ENCODE results near the gene BRD7. TPM values are rescaled to one million over a fixed set of nuclear protein-coding genes. Genes with fewer than 3 reads are reported as not detected.

BRD7 gene
- total RNA-seq, 3 donors from 2014 or later = 50.8 to 79.6 (median 56.1) TPM

DNA sequence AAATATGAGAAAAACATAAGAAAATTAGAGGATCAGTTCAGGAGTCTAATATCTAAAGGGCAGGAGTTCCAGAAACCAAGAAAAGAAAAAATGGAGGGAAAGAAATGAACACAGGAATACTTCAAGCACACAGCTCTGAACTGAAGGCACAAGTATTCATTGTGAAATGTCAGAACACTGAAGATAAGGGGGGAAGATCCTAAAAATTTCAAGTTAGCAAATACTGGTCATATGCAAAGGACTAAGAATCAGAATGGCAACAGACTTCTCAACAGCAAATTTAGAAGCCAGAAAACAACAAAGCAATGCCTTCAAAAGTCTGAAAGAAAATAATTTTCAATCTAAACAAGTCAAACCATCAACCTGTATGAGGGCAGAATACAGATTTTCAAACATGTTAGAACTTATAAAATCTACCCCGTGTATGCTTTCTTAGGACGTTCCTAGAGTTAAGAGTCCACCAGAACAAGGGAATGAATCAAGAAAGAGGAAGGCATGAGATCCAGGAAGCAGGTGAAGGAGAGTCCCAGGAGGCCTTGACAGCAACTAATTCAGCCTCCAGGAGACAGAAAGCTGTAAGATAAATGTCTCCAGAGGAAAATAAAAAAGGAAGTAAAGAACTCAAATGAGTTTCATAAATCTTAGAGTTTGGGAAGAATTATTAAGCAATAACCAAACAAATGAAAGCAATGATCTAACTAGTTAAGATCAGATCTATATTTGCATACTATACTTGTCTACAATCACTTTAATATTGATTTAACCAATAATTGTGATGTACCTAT is 2.8 kb downstream of the BRD7 start:
- no peak overlapping the region for H3K4me3 ChIP-seq
- TF ChIP-seq, protein P1, sequence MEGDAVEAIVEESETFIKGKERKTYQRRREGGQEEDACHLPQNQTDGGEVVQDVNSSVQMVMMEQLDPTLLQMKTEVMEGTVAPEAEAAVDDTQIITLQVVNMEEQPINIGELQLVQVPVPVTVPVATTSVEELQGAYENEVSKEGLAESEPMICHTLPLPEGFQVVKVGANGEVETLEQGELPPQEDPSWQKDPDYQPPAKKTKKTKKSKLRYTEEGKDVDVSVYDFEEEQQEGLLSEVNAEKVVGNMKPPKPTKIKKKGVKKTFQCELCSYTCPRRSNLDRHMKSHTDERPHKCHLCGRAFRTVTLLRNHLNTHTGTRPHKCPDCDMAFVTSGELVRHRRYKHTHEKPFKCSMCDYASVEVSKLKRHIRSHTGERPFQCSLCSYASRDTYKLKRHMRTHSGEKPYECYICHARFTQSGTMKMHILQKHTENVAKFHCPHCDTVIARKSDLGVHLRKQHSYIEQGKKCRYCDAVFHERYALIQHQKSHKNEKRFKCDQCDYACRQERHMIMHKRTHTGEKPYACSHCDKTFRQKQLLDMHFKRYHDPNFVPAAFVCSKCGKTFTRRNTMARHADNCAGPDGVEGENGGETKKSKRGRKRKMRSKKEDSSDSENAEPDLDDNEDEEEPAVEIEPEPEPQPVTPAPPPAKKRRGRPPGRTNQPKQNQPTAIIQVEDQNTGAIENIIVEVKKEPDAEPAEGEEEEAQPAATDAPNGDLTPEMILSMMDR (IDR thresholded peaks at IDR 0.05) = no peak
- no peaks in the 10 kb centered on the region for H3K36me3 ChIP-seq (ENCODE audit: low read depth)
- no peaks in the 10 kb centered on the region for H3K9me3 ChIP-seq
- no peaks in the 10 kb centered on the region for H3K4me1 ChIP-seq (ENCODE audit: low read depth)
- DNase-seq (no peak), ATAC-seq (no peak)
- intact Hi-C loops (cut with DNase I, micrococcal nuclease) = loop anchor here in 1 of 2 donors (5.0 kb wide), 1 partner anchor 299 kb away; the partner anchor contains the start of gene HEATR3

DNA sequence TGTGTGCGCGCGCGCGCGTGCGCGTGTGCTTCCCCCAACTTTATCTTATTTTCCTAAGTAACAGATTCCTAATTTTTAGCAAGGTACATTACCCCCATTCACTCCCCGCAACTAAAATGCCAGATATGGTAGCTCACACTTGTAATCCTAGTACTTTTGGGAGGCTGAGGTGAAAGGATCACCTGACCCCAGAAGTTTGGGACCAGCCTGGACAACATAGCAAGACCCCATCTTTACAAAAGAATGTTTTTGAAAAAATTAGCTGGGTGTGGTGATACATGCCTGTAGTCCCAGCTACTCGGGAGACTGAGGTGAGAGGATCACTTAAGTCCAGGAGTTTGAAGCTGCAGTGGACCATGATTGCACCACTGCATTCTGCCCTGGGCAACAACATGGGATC is 5.1 kb downstream of the BRD7 start:
- H3K4me3 ChIP-seq = no peak overlapping the region
- DNase-seq (no peak), ATAC-seq (no peak)
- TF ChIP-seq, protein P1 (IDR thresholded peaks at IDR 0.05) = no peak
- no peaks in the 10 kb centered on the region for H3K9me3 ChIP-seq
- intact Hi-C loops (cut with DNase I, micrococcal nuclease) = no loop called here
- no peaks in the 10 kb centered on the region for H3K4me1 ChIP-seq (ENCODE audit: low read depth)
- H3K36me3 ChIP-seq (ENCODE audit: low read depth) = no peaks in the 10 kb centered on the region

DNA sequence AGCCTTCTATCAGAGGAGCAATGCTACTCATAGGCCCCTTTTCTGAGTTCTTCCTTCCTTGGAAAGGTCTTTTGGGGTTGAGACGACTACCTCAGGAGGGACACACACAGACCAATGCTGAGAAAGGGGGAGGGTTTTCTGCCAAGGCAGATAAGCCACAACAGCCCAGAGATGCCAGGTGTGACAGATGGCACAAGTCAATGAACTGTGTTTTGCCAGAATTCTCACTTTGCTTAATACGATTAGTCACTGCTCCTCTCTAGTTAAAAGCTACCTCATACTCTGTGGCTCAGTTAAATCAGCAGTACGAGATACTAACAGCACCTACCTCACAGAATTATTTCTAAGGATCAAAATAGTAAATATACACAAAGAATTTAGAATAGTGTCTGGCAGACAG is 8.0 kb downstream of the BRD7 start:
- Histone ChIP-seq H3K4me3 (no peak overlapping the region), H3K9me3 (no peaks in the 10 kb centered on the region), H3K36me3 (ENCODE audit: low read depth) (no peaks in the 10 kb centered on the region), H3K4me1 (ENCODE audit: low read depth) (no peaks in the 10 kb centered on the region)
- TF ChIP-seq, protein P1 (IDR thresholded peaks at IDR 0.05) = no peak
- intact Hi-C loops (cut with DNase I, micrococcal nuclease) = no loop called here
- ATAC-seq (no peak), DNase-seq (no peak)

DNA sequence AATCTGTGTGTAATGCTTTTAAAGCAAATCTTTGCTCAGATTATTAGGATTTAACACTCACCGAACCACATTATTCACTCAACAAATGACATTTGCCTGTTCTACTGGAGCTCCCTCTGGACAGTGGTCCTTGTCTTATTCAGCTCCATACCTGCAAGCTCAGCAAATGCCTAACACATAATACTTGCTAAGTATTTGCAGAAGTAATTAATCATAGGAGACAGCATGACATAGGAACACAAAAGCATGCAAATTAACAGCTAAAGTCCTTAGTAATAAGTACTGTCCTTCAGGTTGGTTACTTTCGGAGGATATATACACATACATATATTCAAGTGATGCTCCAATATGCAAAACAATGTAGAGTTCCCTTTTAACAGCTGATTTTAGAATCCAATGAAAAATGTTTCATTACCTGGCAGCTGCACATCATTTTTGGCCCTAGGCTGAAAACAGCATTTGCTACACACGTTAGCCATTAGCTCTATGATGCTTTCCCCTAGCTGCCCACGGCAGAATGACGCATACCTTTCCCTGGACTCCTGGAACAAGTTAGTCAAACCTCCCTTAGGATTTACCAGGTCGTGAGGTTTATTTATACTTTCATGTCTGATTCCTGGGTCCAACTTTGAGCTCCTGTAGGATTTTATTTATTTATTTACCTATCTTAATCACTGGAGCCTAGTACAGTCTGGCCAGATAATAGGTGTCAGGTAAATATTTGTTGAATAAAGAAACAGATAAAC is 8.6 kb downstream of the BRD7 start:
- no peak for DNase-seq
- Histone ChIP-seq H3K9me3 (no peaks in the 10 kb centered on the region), H3K4me3 (no peak overlapping the region), H3K36me3 (ENCODE audit: low read depth) (no peaks in the 10 kb centered on the region), H3K4me1 (ENCODE audit: low read depth) (no peaks in the 10 kb centered on the region)
- intact Hi-C loops (cut with DNase I, micrococcal nuclease) = no loop called here
- TF ChIP-seq, protein P1 (IDR thresholded peaks at IDR 0.05) = no peak
- ATAC-seq = no peak

DNA sequence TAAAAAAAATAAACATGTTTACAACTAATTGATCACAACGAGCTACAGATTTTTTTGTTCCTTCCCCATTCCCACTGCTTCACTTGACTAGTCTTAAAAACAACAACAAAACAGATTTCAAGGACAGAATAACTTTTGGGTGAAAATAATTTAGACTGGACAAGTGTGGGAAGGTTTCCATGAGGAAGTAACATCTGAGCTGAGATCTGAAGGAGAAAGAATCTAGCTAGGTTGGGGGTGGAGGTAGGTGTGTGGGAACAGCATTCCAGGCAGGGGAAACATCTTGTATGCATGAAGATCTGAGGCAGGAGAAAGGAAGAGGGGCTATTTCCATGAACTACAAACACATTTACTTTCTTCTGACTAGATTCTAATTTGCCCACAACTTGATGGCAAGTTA is 9.2 kb downstream of the BRD7 start:
- intact Hi-C loops (cut with DNase I, micrococcal nuclease) = no loop called here
- Histone ChIP-seq H3K9me3 (no peaks in the 10 kb centered on the region), H3K4me1 (ENCODE audit: low read depth) (no peaks in the 10 kb centered on the region), H3K4me3 (no peak overlapping the region), H3K36me3 (ENCODE audit: low read depth) (no peaks in the 10 kb centered on the region)
- ATAC-seq (no peak), DNase-seq (no peak)
- TF ChIP-seq, protein P1 (IDR thresholded peaks at IDR 0.05) = no peak
